Measurements from ENCODE around the gene MAOA.

Gene MAOA

DNA sequence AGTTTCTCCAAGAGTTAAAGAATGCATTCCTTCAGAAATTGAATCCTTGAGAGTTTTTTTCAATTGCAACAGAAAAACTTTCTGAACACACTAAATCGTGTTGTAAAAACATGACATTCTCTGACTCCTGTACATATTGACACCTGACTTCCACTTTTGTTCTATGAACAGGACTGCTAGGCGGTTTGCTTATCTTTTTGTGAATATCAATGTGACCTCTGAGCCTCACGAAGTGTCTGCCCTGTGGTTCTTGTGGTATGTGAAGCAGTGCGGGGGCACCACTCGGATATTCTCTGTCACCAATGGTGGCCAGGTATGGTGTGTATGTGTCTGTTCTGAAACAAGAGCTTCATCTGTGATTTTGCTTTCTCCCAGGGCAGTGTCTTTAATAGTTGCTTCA is 71.9 kb downstream of the MAOA start:
- FAIRE-seq, result no peak
- TF ChIP-seq PAX5 (IDR thresholded peaks at IDR 0.05; ENCODE audit: insufficient read depth, low read length, severe bottlenecking), result no peak

DNA sequence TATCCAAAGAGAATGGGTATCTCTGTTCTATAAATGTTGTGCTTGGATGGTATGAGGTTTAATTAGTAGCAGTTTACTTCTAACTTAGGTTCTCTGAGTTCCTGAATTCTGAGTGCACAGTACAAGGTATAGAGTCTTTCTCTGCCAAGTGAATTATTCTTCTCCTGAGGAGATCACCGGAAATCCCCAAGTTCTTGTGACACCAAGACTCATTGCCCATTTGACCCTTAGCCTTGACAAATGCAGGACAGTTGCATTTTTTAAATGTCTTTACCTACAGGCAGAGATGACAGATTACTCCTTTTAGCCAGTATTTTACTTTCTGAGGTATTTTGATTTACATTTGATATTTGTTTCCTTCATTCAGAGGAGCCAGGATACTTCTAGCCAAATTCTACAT is 72.9 kb downstream of the MAOA start:
- no peak for TF ChIP-seq POLR2A (IDR thresholded peaks at IDR 0.05; ENCODE audit: low read depth, low read length)
- TF ChIP-seq PAX5 (IDR thresholded peaks at IDR 0.05; ENCODE audit: insufficient read depth, low read length, severe bottlenecking), result no peak
- no peak for TF ChIP-seq TAF1 (IDR thresholded peaks at IDR 0.05; ENCODE audit: low read depth, low read length)
- no peak for TF ChIP-seq POU2F2 (IDR thresholded peaks at IDR 0.05; ENCODE audit: low read depth, low read length)
- no peak for TF ChIP-seq SPI1 (IDR thresholded peaks at IDR 0.05; ENCODE audit: low read depth, low read length)
- TF ChIP-seq POLR2AphosphoS5 (IDR thresholded peaks at IDR 0.05; ENCODE audit: low read depth, low read length), result no peak
- no peak for DNase-seq (ENCODE audit: insufficient read length, low spot score)
- no peak for FAIRE-seq

More for the DNA sequence above, 71.9 kb downstream of the MAOA start:
- DNase-seq (ENCODE audit: insufficient read length, low spot score), result no peak

DNA sequence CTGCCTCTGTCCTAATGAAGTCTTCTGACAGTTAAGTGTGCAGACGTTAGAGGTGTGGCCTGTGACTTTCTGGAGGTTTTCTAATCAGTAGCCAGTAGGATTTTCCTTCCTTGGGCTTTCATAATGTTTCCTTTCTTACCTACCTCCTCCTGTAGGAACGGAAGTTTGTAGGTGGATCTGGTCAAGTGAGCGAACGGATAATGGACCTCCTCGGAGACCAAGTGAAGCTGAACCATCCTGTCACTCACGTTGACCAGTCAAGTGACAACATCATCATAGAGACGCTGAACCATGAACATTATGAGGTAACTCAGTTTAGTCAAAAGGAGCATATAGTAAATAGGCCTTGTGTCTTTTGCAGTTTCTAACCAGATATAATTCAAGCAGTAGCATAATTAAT is 75.0 kb downstream of the MAOA start:
- DNase-seq (ENCODE audit: insufficient read length, low spot score), result no peak
- no peak for TF ChIP-seq POLR2A (IDR thresholded peaks at IDR 0.05; ENCODE audit: low read depth, low read length)
- no peak for TF ChIP-seq TAF1 (IDR thresholded peaks at IDR 0.05; ENCODE audit: low read depth, low read length)
- no peak for TF ChIP-seq POLR2AphosphoS5 (IDR thresholded peaks at IDR 0.05; ENCODE audit: low read depth, low read length)
- no peak for TF ChIP-seq SPI1 (IDR thresholded peaks at IDR 0.05; ENCODE audit: low read depth, low read length)
- no peak for TF ChIP-seq PAX5 (IDR thresholded peaks at IDR 0.05; ENCODE audit: insufficient read depth, low read length, severe bottlenecking)
- no peak for TF ChIP-seq POU2F2 (IDR thresholded peaks at IDR 0.05; ENCODE audit: low read depth, low read length)
- no peak for FAIRE-seq

DNA sequence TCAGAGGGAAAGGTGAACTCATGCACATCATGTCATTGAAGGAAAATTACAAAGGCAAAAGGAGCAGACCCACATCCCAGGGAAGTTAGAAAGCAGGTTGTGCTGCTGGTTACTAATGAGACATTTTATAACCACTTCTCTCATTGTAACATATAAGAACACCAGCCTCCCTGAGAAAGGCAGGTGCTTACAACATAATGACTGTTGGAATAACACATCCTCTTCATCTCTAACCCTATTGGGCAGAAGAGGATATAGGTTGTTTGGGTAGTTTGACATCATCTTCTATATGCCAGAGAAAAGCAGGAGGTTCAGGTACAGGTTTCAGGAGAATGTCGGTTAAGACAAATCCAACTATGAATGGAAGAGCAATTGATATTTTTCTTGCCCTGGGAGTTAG is 77.6 kb downstream of the MAOA start:
- DNase-seq (ENCODE audit: insufficient read length, low spot score) (no peak), FAIRE-seq (no peak)
- no peak for TF ChIP-seq TAF1 (IDR thresholded peaks at IDR 0.05; ENCODE audit: low read depth, low read length)
- no peak for TF ChIP-seq POLR2AphosphoS5 (IDR thresholded peaks at IDR 0.05; ENCODE audit: low read depth, low read length)
- TF ChIP-seq SPI1 (IDR thresholded peaks at IDR 0.05; ENCODE audit: low read depth, low read length), result no peak
- TF ChIP-seq PAX5 (IDR thresholded peaks at IDR 0.05; ENCODE audit: insufficient read depth, low read length, severe bottlenecking), result no peak
- no peak for TF ChIP-seq POLR2A (IDR thresholded peaks at IDR 0.05; ENCODE audit: low read depth, low read length)
- no peak for TF ChIP-seq POU2F2 (IDR thresholded peaks at IDR 0.05; ENCODE audit: low read depth, low read length)

DNA sequence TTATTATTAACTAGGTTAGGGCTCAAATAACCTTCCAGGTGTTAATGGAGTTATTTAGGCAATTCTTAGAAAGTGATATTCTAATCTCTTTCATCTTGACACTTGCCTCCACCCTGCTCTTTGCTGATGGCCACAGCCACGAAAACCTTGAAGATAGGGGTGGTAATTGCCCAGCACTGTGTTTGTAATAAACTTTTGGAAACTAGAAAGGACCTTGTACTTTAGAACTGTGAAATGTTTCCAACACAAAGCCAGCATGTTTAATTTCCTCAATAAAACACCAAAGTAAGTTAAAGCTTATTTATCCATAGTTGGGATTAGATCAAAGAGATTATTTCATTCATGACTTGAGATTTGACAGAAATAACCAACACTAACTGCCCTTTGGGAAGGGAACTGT is 78.3 kb downstream of the MAOA start:
- DNase-seq (ENCODE audit: insufficient read length, low spot score), result no peak
- TF ChIP-seq POLR2A (IDR thresholded peaks at IDR 0.05; ENCODE audit: low read depth, low read length), result no peak
- FAIRE-seq, result no peak

DNA sequence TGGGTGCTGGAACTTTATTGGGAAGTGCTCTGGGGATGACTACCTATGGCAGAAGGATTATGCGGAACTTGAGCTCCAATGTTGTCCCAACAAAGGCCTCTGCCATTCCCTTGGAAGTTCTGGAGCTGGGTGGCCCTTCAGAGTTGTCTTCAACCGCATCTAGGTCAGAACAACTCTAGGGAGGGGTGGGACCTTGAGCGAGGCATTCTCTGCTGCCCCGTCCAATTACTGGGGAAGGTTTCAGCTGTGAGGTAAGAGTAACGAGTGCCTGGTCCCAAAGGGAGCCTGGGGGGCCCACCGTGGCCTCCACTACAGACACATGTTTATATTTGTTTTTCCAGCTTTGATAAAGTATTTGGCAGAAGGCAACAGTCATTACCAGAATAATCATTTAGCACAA is 79.4 kb downstream of the MAOA start:
- no peak for DNase-seq (ENCODE audit: insufficient read length, low spot score)
- FAIRE-seq, result no peak
- TF ChIP-seq TAF1 (IDR thresholded peaks at IDR 0.05; ENCODE audit: low read depth, low read length) (no peak), PAX5 (IDR thresholded peaks at IDR 0.05; ENCODE audit: insufficient read depth, low read length, severe bottlenecking) (no peak), POU2F2 (IDR thresholded peaks at IDR 0.05; ENCODE audit: low read depth, low read length) (no peak), POLR2AphosphoS5 (IDR thresholded peaks at IDR 0.05; ENCODE audit: low read depth, low read length) (no peak), SPI1 (IDR thresholded peaks at IDR 0.05; ENCODE audit: low read depth, low read length) (no peak), POLR2A (IDR thresholded peaks at IDR 0.05; ENCODE audit: low read depth, low read length) (no peak)

DNA sequence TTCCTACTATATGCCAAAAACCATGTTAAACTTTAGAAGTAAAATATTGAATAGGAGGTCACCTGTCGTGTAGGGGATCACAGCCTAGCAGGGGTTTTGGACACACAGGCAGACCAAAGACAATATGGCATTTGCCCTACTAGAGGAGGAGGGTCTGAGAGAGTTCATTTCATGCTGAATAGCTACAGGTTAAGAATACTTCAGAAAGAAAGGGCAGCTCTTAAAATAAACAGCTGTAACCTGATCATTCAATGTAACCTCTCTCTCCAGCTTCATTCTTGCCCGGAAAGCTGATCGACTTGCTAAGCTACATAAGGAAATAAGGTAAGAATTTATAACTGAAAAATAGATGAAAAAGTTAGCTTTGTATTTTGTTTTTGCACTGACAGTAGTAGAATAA is 79.9 kb downstream of the MAOA start:
- FAIRE-seq (no peak), DNase-seq (ENCODE audit: insufficient read length, low spot score) (no peak)
- no peak for TF ChIP-seq PAX5 (IDR thresholded peaks at IDR 0.05; ENCODE audit: insufficient read depth, low read length, severe bottlenecking)
- no peak for TF ChIP-seq POLR2A (IDR thresholded peaks at IDR 0.05; ENCODE audit: low read depth, low read length)
- TF ChIP-seq POU2F2 (IDR thresholded peaks at IDR 0.05; ENCODE audit: low read depth, low read length), result no peak

DNA sequence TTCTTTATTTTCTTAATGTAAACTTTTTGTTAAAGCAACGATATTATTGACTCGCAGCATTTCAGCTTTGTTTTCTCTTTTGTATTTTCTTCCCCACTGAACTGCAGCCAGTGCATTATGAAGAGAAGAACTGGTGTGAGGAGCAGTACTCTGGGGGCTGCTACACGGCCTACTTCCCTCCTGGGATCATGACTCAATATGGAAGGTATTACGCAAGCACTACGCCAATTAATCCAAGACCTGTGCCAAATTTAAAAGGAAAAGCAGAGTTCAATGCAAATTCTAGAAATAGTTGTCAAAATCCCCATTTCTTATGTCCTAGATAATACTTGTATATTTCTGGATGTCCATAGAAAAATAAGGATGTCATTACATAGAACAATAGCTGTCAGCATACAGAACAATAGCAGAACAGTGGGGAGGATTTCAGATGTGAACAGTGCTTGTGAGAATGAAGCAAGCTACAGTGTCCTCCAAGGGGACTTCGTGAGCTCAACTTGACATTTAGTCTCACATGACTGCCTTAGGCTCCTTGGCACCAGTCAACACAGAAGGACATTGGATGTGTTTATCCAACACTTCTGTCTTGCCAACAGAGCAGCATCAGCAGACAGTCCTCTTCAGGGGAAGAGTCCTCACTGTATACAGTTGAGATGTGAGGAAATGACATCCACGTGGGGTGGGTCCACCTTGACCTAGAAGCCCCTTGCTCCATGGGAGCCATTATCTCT is 85.9 kb downstream of the MAOA start:
- FAIRE-seq, result no peak
- no peak for TF ChIP-seq PAX5 (IDR thresholded peaks at IDR 0.05; ENCODE audit: insufficient read depth, low read length, severe bottlenecking)
- TF ChIP-seq POLR2A (IDR thresholded peaks at IDR 0.05; ENCODE audit: low read depth, low read length), result no peak
- no peak for TF ChIP-seq POU2F2 (IDR thresholded peaks at IDR 0.05; ENCODE audit: low read depth, low read length)
- TF ChIP-seq POLR2AphosphoS5 (IDR thresholded peaks at IDR 0.05; ENCODE audit: low read depth, low read length), result no peak
- TF ChIP-seq TAF1 (IDR thresholded peaks at IDR 0.05; ENCODE audit: low read depth, low read length), result no peak
- TF ChIP-seq SPI1 (IDR thresholded peaks at IDR 0.05; ENCODE audit: low read depth, low read length), result no peak
- no peak for DNase-seq (ENCODE audit: insufficient read length, low spot score)

DNA sequence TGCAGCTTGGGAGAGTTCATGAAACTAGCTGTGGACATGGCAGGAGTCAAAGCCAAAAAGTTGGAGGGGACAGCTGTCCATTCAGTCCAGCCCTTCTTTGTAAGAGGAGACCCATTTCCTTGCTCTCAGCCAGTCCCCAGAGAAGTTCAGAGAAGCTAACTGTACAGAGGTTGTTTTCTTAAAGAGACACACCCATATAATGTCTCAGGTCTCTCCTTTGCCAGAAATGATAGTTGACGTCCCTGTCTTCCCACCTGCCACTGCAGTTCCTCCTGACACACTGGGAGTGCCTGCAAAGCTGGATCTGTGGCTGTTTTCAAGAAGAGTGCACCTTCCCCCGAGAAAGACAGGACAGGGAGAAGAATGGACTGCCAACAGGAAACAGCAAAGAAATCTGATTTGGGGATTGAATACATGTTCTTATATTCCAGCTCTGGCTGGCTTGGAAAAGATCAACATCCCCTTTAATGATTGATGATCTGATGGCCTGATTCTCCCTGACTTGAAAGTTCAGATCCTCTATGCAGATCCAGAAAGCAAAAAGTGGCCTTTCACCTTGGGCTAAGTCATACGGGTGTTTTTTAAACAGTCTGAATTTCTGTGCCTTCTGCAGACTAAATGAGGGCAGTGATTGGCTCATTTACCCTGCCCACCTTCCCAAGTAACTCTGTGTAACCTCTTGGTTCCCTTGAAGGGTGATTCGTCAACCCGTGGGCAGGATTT is 87.2 kb downstream of the MAOA start:
- DNase-seq (ENCODE audit: insufficient read length, low spot score) (no peak), FAIRE-seq (no peak)
- no peak for TF ChIP-seq POU2F2 (IDR thresholded peaks at IDR 0.05; ENCODE audit: low read depth, low read length)
- TF ChIP-seq TAF1 (IDR thresholded peaks at IDR 0.05; ENCODE audit: low read depth, low read length), result no peak
- TF ChIP-seq SPI1 (IDR thresholded peaks at IDR 0.05; ENCODE audit: low read depth, low read length), result no peak
- TF ChIP-seq POLR2AphosphoS5 (IDR thresholded peaks at IDR 0.05; ENCODE audit: low read depth, low read length), result no peak
- TF ChIP-seq POLR2A (IDR thresholded peaks at IDR 0.05; ENCODE audit: low read depth, low read length), result no peak
- no peak for TF ChIP-seq PAX5 (IDR thresholded peaks at IDR 0.05; ENCODE audit: insufficient read depth, low read length, severe bottlenecking)

DNA sequence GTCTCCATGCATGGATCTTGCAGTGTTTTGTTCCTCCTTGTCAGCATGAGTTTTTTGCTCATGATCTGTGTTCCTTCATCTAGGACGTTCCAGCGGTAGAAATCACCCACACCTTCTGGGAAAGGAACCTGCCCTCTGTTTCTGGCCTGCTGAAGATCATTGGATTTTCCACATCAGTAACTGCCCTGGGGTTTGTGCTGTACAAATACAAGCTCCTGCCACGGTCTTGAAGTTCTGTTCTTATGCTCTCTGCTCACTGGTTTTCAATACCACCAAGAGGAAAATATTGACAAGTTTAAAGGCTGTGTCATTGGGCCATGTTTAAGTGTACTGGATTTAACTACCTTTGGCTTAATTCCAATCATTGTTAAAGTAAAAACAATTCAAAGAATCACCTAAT is 88.2 kb downstream of the MAOA start:
- TF ChIP-seq TAF1 (IDR thresholded peaks at IDR 0.05; ENCODE audit: low read depth, low read length) (no peak), POLR2AphosphoS5 (IDR thresholded peaks at IDR 0.05; ENCODE audit: low read depth, low read length) (no peak)
- FAIRE-seq (no peak), DNase-seq (ENCODE audit: insufficient read length, low spot score) (no peak)
